Liver (tissue), 9 donors: ENCODE data around the gene WNK2. TPM values are rescaled to one million over a fixed set of nuclear protein-coding genes. Genes with fewer than 3 reads are reported as not detected.

Experiments
- DNase-seq: peaks from one replicate; pipeline ENCODE4 v3.0.0-alpha.2; 2017; ENCODE audit warnings: low spot score
- H3K27ac ChIP-seq, 2 donors: one replicate each; pipeline ENCODE4 v1.7.0; 2013; ENCODE audit warnings: inconsistent platforms in 2 of 2, low read length in 2 of 2, control low read depth in 1 of 2, low read depth in 1 of 2, mild to moderate bottlenecking in 1 of 2
- H3K27me3 ChIP-seq, 4 donors: one replicate each; pipeline versions ENCODE4 v1.6.1 to v1.7.0; 2013; ENCODE audit warnings: low read length in 3 of 4, inconsistent platforms in 1 of 4, mild to moderate bottlenecking in 1 of 4, moderate library complexity in 1 of 4; ENCODE audit not compliant: control insufficient read depth in 4 of 4, insufficient read depth in 4 of 4
- H3K36me3 ChIP-seq, 4 donors: one replicate each; pipeline versions ENCODE4 v1.6.1 to v1.7.0; 2013; ENCODE audit warnings: low read length in 3 of 4, mild to moderate bottlenecking in 3 of 4, low read depth in 1 of 4, moderate library complexity in 1 of 4; ENCODE audit not compliant: control insufficient read depth in 4 of 4, insufficient read depth in 3 of 4
- H3K4me1 ChIP-seq, 4 donors: one replicate each; pipeline versions ENCODE4 v1.6.1 to v1.7.0; 2013; ENCODE audit warnings: low read length in 3 of 4, mild to moderate bottlenecking in 3 of 4, moderate library complexity in 1 of 4; ENCODE audit not compliant: control insufficient read depth in 4 of 4, insufficient read depth in 4 of 4
- H3K4me3 ChIP-seq, 3 donors: one replicate each; pipeline versions ENCODE4 v1.6.1 to v1.7.0; 2013; ENCODE audit warnings: low read length in 3 of 3, control low read depth in 1 of 3, low read depth in 1 of 3, mild to moderate bottlenecking in 1 of 3
- H3K9ac ChIP-seq, 2 donors: one replicate each; pipeline ENCODE4 v1.7.0; 2013; ENCODE audit warnings: low read length in 2 of 2, mild to moderate bottlenecking in 2 of 2, moderate library complexity in 2 of 2, control low read depth in 1 of 2, low read depth in 1 of 2
- H3K9me3 ChIP-seq, 4 donors: one replicate each; pipeline versions ENCODE4 v1.6.1 to v1.7.0; 2013; ENCODE audit warnings: low read length in 3 of 4; ENCODE audit not compliant: control insufficient read depth in 4 of 4
- EGR1 ChIP-seq, 2 donors: IDR thresholded peaks; 2 replicates each; pipeline ENCODE4 v1.6.1; 2016 to 2018; ENCODE audit warnings: antibody characterized with exemption in 2 of 2, low read depth in 2 of 2
- FOXA1 ChIP-seq: IDR thresholded peaks from 2 replicates; pipeline ENCODE4 v1.6.1; 2016; ENCODE audit warnings: antibody characterized with exemption
- GABPA ChIP-seq, 2 donors: IDR thresholded peaks in 1 of 2; conservative IDR thresholded peaks in 1 of 2; 2 replicates each; pipeline ENCODE4 v1.6.1; 2016; ENCODE audit warnings: antibody characterized with exemption in 2 of 2, mild to moderate bottlenecking in 1 of 2, moderate library complexity in 1 of 2
- HNF4A ChIP-seq, 2 donors: conservative IDR thresholded peaks; 2 replicates each; pipeline ENCODE4 v1.6.1; 2016; ENCODE audit warnings: antibody characterized with exemption in 2 of 2, mild to moderate bottlenecking in 2 of 2
- HNF4G ChIP-seq: IDR thresholded peaks from 2 replicates; pipeline ENCODE4 v1.6.1; 2016; ENCODE audit warnings: antibody characterized with exemption
- JUND ChIP-seq, 2 donors: IDR thresholded peaks; 2 replicates each; pipeline ENCODE4 v1.6.1; 2016; ENCODE audit warnings: antibody characterized with exemption in 2 of 2
- NR2F2 ChIP-seq: IDR thresholded peaks from 2 replicates; pipeline ENCODE4 v1.6.1; 2016; ENCODE audit warnings: antibody characterized with exemption
- RAD21 ChIP-seq, 2 donors: IDR thresholded peaks; 2 replicates each; pipeline ENCODE4 v1.6.1; 2016; ENCODE audit warnings: antibody characterized with exemption in 2 of 2, mild to moderate bottlenecking in 2 of 2
- RXRA ChIP-seq, 2 donors: IDR thresholded peaks; 2 replicates each; pipeline ENCODE4 v1.6.1; 2017 to 2018; ENCODE audit warnings: antibody characterized with exemption in 2 of 2, mild to moderate bottlenecking in 1 of 2
- TAF1 ChIP-seq: conservative IDR thresholded peaks from 2 replicates; pipeline ENCODE4 v1.6.1; 2016; ENCODE audit warnings: antibody characterized with exemption, mild to moderate bottlenecking
- YY1 ChIP-seq: IDR thresholded peaks from 2 replicates; pipeline ENCODE4 v1.6.1; 2016; ENCODE audit warnings: antibody characterized with exemption, mild to moderate bottlenecking
- WGBS: extraction: QIAGEN DNeasy Blood & Tissue Kit; methylation state at CpG from one replicate; pipeline ENCODE4 v1.1.7; 2013; 5-methylcytosine and 5-hydroxymethylcytosine counted together
- polyA plus RNA-seq, 2 donors: library from polyadenylated mRNA; stranded (reverse) in 1 of 2; unstranded in 1 of 2; fragments of 200-250 nt in 1 of 2; fragments of >200 nt in 1 of 2; fragmentation: Nextera tagmentation in 1 of 2; extraction: Ambion mirVana in 1 of 2; gene quantifications; one replicate each; pipeline versions ENCODE4 v1.2.1 to v1.2.3, GENCODE V29; 2013 to 2015
- total RNA-seq, 2 donors: library from RNA; depleted of rRNA; stranded (reverse); fragments of >200 nt; gene quantifications; one replicate each; pipeline ENCODE4 v1.2.3, GENCODE V29; 2014
- TF ChIP-seq, protein P1 (sequence below): IDR thresholded peaks from 2 replicates; pipeline ENCODE4 v1.6.1; 2016; ENCODE audit warnings: antibody characterized with exemption
- TF ChIP-seq, protein P2 (sequence below): IDR thresholded peaks from 2 replicates; pipeline ENCODE4 v1.6.1; 2016; ENCODE audit warnings: antibody characterized with exemption
- TF ChIP-seq, protein P3 (sequence below): IDR thresholded peaks from 2 replicates; pipeline ENCODE4 v1.6.1; 2016; ENCODE audit warnings: antibody characterized with exemption, mild to moderate bottlenecking
- TF ChIP-seq, protein P4 (sequence below): fragments of 150-350 bp; IDR thresholded peaks from 2 replicates; pipeline ENCODE4 v1.5.1; 2017; ENCODE audit warnings: improper control_type of control experiment, low read depth, low read length; ENCODE audit not compliant: missing input control
- TF ChIP-seq, protein P5 (sequence below): IDR thresholded peaks from 2 replicates; pipeline ENCODE4 v1.6.1; 2016; ENCODE audit warnings: antibody characterized with exemption
- donor health status: healthy.
- donor health status: healthy.
- donor health status: healthy.
- donor health status: healthy.
- donor health status: healthy.

WNK2 gene
- total and polyA plus RNA-seq, 4 donors: 0.65 to 4.4 (median 1.7) TPM

DNA sequence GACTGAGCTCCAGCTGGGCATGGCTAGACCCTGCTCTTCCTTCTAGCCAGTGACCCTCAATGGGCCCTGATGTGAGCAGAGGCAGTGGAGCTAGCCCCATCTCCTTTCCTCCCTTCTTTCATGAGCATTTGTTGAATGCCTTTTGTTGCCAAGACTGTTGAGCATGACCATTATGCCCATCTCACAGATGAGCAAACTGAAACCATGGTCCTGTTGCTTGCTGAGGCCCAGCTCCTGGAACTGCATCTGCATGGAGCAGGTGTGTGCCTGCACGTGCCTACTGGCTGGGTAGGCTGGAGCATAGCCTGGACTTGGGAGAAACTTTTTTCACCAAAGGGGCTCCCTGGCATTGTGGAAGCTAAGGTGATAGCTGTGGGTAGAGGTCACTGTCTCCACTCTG lies 3.0 kb upstream of the WNK2 start:
- Histone ChIP-seq H3K4me3 (no peak overlapping the region), H3K27ac (no peak overlapping the region), H3K27me3 (peaks cover 0 to 5% (median 0%) of the 10 kb centered on the region in 4 donors), H3K36me3 (no peaks in the 10 kb centered on the region), H3K4me1 (peaks cover 0 to 17% (median 7%) of the 10 kb centered on the region in 4 donors), H3K9ac (no peak overlapping the region), H3K9me3 (no peaks in the 10 kb centered on the region)
- DNase-seq: no peak
- TF ChIP-seq YY1 (no peak), RAD21 (IDR thresholded peaks at IDR 0.05) (no peak), TAF1 (no peak), RXRA (IDR thresholded peaks at IDR 0.05) (no peak), JUND (IDR thresholded peaks at IDR 0.05) (no peak), HNF4A (conservative IDR thresholded peaks at IDR 0.05) (no peak), FOXA1 (no peak), NR2F2 (no peak), HNF4G (no peak), GABPA (IDR thresholded peaks at IDR 0.05 in 1 of 2, conservative IDR thresholded peaks at IDR 0.05 in 1 of 2) (no peak), EGR1 (IDR thresholded peaks at IDR 0.05; ENCODE audit: low read depth in 2 of 2) (no peak)
- TF ChIP-seq, protein P1, sequence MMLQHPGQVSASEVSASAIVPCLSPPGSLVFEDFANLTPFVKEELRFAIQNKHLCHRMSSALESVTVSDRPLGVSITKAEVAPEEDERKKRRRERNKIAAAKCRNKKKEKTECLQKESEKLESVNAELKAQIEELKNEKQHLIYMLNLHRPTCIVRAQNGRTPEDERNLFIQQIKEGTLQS: no peak
- TF ChIP-seq, protein P2, sequence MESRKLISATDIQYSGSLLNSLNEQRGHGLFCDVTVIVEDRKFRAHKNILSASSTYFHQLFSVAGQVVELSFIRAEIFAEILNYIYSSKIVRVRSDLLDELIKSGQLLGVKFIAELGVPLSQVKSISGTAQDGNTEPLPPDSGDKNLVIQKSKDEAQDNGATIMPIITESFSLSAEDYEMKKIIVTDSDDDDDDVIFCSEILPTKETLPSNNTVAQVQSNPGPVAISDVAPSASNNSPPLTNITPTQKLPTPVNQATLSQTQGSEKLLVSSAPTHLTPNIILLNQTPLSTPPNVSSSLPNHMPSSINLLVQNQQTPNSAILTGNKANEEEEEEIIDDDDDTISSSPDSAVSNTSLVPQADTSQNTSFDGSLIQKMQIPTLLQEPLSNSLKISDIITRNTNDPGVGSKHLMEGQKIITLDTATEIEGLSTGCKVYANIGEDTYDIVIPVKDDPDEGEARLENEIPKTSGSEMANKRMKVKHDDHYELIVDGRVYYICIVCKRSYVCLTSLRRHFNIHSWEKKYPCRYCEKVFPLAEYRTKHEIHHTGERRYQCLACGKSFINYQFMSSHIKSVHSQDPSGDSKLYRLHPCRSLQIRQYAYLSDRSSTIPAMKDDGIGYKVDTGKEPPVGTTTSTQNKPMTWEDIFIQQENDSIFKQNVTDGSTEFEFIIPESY: no peak
- TF ChIP-seq, protein P3, sequence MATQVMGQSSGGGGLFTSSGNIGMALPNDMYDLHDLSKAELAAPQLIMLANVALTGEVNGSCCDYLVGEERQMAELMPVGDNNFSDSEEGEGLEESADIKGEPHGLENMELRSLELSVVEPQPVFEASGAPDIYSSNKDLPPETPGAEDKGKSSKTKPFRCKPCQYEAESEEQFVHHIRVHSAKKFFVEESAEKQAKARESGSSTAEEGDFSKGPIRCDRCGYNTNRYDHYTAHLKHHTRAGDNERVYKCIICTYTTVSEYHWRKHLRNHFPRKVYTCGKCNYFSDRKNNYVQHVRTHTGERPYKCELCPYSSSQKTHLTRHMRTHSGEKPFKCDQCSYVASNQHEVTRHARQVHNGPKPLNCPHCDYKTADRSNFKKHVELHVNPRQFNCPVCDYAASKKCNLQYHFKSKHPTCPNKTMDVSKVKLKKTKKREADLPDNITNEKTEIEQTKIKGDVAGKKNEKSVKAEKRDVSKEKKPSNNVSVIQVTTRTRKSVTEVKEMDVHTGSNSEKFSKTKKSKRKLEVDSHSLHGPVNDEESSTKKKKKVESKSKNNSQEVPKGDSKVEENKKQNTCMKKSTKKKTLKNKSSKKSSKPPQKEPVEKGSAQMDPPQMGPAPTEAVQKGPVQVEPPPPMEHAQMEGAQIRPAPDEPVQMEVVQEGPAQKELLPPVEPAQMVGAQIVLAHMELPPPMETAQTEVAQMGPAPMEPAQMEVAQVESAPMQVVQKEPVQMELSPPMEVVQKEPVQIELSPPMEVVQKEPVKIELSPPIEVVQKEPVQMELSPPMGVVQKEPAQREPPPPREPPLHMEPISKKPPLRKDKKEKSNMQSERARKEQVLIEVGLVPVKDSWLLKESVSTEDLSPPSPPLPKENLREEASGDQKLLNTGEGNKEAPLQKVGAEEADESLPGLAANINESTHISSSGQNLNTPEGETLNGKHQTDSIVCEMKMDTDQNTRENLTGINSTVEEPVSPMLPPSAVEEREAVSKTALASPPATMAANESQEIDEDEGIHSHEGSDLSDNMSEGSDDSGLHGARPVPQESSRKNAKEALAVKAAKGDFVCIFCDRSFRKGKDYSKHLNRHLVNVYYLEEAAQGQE: no peak
- TF ChIP-seq, protein P4, sequence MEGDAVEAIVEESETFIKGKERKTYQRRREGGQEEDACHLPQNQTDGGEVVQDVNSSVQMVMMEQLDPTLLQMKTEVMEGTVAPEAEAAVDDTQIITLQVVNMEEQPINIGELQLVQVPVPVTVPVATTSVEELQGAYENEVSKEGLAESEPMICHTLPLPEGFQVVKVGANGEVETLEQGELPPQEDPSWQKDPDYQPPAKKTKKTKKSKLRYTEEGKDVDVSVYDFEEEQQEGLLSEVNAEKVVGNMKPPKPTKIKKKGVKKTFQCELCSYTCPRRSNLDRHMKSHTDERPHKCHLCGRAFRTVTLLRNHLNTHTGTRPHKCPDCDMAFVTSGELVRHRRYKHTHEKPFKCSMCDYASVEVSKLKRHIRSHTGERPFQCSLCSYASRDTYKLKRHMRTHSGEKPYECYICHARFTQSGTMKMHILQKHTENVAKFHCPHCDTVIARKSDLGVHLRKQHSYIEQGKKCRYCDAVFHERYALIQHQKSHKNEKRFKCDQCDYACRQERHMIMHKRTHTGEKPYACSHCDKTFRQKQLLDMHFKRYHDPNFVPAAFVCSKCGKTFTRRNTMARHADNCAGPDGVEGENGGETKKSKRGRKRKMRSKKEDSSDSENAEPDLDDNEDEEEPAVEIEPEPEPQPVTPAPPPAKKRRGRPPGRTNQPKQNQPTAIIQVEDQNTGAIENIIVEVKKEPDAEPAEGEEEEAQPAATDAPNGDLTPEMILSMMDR: no peak
- TF ChIP-seq, protein P5, sequence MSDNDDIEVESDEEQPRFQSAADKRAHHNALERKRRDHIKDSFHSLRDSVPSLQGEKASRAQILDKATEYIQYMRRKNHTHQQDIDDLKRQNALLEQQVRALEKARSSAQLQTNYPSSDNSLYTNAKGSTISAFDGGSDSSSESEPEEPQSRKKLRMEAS: no peak
- 78% methylated on average over 1 of the region's 1 CpG for WGBS
